D721Med (cell line): Measurements from ENCODE around the gene SARS2.

ENCODE experiments used
- DNase-seq: peaks from one replicate; pipeline ENCODE4 v3.0.0; 2011; ENCODE audit warnings: low spot score; ENCODE audit not compliant: insufficient read length
- FAIRE-seq: peaks from 2 replicates; lab custom pipeline; 2011; peaks lifted over from hg19 to GRCh38; lab: Jason Lieb, UNC
- CTCF ChIP-seq: IDR thresholded peaks from 2 replicates; pipeline ENCODE4 v1.5.1; 2012; ENCODE audit warnings: mild to moderate bottlenecking, control low read depth; ENCODE audit not compliant: insufficient read depth; ENCODE audit errors: missing control alignments

SARS2 gene

GRCh38 chr19:38921420-38922274 lies 8.9 kb downstream of the SARS2 start:
- peak; percentile 5 for DNase-seq
- TF ChIP-seq CTCF, result no peak
- FAIRE-seq, result no peak

GRCh38 chr19:38920602-38921419 lies 9.8 kb downstream of the SARS2 start:
- no peak for DNase-seq
- no peak for FAIRE-seq
- no peak for TF ChIP-seq CTCF

GRCh38 chr19:38919837-38920601 lies 10.5 kb downstream of the SARS2 start:
- TF ChIP-seq CTCF, result no peak
- DNase-seq, result peak; percentile 6
- FAIRE-seq, result no peak

GRCh38 chr19:38918526-38918925 lies 12.0 kb downstream of the SARS2 start:
- TF ChIP-seq CTCF, result no peak
- FAIRE-seq, result no peak
- DNase-seq, result no peak

- FAIRE-seq, result no peak
- no peak for TF ChIP-seq CTCF
- DNase-seq, result peak; percentile 28
Observed at GRCh38 chr19:38917921-38918491, 12.6 kb downstream of the SARS2 start.

- peak; percentile 11 for DNase-seq
- TF ChIP-seq CTCF, result no peak
- FAIRE-seq, result no peak
Observed at GRCh38 chr19:38917516-38917915, 13.0 kb downstream of the SARS2 start.
